GM18502 (cell line): ENCODE results near the gene ASPHD2.

Source experiments
- ATAC-seq: cut with Tn5 transposase; IDR thresholded peaks from one replicate; pipeline ENCODE4 v1.9.1; 2021; ENCODE audit warnings: mild to moderate bottlenecking; ENCODE audit not compliant: unreplicated experiment, poor library complexity

ASPHD2 gene

GRCh38 chr22:26445577-26446275 is 16.7 kb downstream of the ASPHD2 start:
- no peak for ATAC-seq

- no peak for ATAC-seq
These were observed 17.9 kb downstream of the ASPHD2 start for GRCh38 chr22:26446808-26447515.

GRCh38 chr22:26447584-26448329 is 18.7 kb downstream of the ASPHD2 start:
- no peak for ATAC-seq

- no peak for ATAC-seq
These were observed 19.3 kb downstream of the ASPHD2 start for GRCh38 chr22:26448334-26448733.

GRCh38 chr22:26448941-26449340 is 19.9 kb downstream of the ASPHD2 start:
- no peak for ATAC-seq

GRCh38 chr22:26450453-26451185 is 21.6 kb downstream of the ASPHD2 start:
- ATAC-seq, result no peak

- ATAC-seq, result no peak
These were observed 23.4 kb downstream of the ASPHD2 start for GRCh38 chr22:26452236-26453016.

- no peak for ATAC-seq
These were observed 24.2 kb downstream of the ASPHD2 start for GRCh38 chr22:26453216-26453615.

- ATAC-seq, result no peak
These were observed 24.9 kb downstream of the ASPHD2 start for GRCh38 chr22:26453812-26454500.

- ATAC-seq, result no peak
These were observed 28.7 kb downstream of the ASPHD2 start for GRCh38 chr22:26457661-26458272.

- ATAC-seq, result no peak
These were observed 31.1 kb downstream of the ASPHD2 start for GRCh38 chr22:26460202-26460601.

- ATAC-seq, result no peak
These were observed 32.2 kb downstream of the ASPHD2 start for GRCh38 chr22:26461188-26461810.

- ATAC-seq, result no peak
These were observed 33.0 kb downstream of the ASPHD2 start for GRCh38 chr22:26462051-26462450.

- no peak for ATAC-seq
These were observed 33.6 kb downstream of the ASPHD2 start for GRCh38 chr22:26462641-26463040.

- ATAC-seq, result no peak
These were observed 34.1 kb downstream of the ASPHD2 start for GRCh38 chr22:26463101-26463661.

- ATAC-seq, result no peak
These were observed 34.6 kb downstream of the ASPHD2 start for GRCh38 chr22:26463688-26464087.

GRCh38 chr22:26464312-26464711 is 35.3 kb downstream of the ASPHD2 start:
- no peak for ATAC-seq

- no peak for ATAC-seq
These were observed 37.1 kb downstream of the ASPHD2 start for GRCh38 chr22:26466196-26466595.
